GM23338 (cell line): Measurements from ENCODE around the gene STT3B. TPM values are rescaled to one million over a fixed set of nuclear protein-coding genes. Genes with fewer than 3 reads are reported as not detected.

ENCODE experiments used
- ATAC-seq: fragments of 200-7000 bp; cut with Tn5 transposase; 3 replicates; pipeline ENCODE4 v1.9.1; 2020
- DNase-seq: peaks from one replicate; pipeline ENCODE4 v3.0.0-alpha.2; 2015; ENCODE audit warnings: low spot score
- H2AFZ ChIP-seq: fragments of 200-600 bp; sonication (generic); 2 replicates; pipeline ENCODE4 v1.8.0; 2016; ENCODE audit warnings: antibody characterized with exemption, mild to moderate bottlenecking, moderate library complexity
- H3F3A ChIP-seq: fragments of 200-600 bp; sonication (generic); replicated peaks from 2 replicates; pipeline ENCODE4 v1.8.0; 2017; ENCODE audit warnings: antibody characterized with exemption, mixed run types, low read depth
- H3K27ac ChIP-seq: fragments of 200-600 bp; sonication (generic); 2 replicates; pipeline ENCODE4 v1.6.1; 2016; ENCODE audit warnings: low read depth
- H3K27me3 ChIP-seq: fragments of 200-600 bp; sonication (generic); 2 replicates; pipeline ENCODE4 v1.8.0; 2016; ENCODE audit warnings: mild to moderate bottlenecking, mixed run types, moderate library complexity; ENCODE audit not compliant: insufficient read depth
- H3K36me3 ChIP-seq: fragments of 200-600 bp; sonication (generic); 2 replicates; pipeline ENCODE4 v1.8.0; 2016; ENCODE audit warnings: mild to moderate bottlenecking; ENCODE audit not compliant: insufficient read depth
- H3K4me1 ChIP-seq: fragments of 200-600 bp; sonication (generic); 2 replicates; pipeline ENCODE4 v1.8.0; 2016; ENCODE audit warnings: mild to moderate bottlenecking, moderate library complexity; ENCODE audit not compliant: insufficient read depth
- H3K4me2 ChIP-seq: fragments of 200-600 bp; sonication (generic); 2 replicates; pipeline ENCODE4 v1.7.1; 2017; ENCODE audit warnings: mixed run types
- H3K4me3 ChIP-seq: fragments of 200-600 bp; sonication (generic); 2 replicates; pipeline ENCODE4 v1.6.1; 2016; ENCODE audit warnings: mixed run types
- H3K79me2 ChIP-seq: fragments of 200-600 bp; sonication (generic); replicated peaks from 2 replicates; pipeline ENCODE4 v1.8.0; 2017; ENCODE audit warnings: mild to moderate bottlenecking; ENCODE audit not compliant: insufficient read depth
- H3K9me2 ChIP-seq: fragments of 200-600 bp; sonication (generic); 2 replicates; pipeline ENCODE4 v1.8.0; 2017; ENCODE audit not compliant: insufficient read depth
- H4K20me1 ChIP-seq: fragments of 200-600 bp; sonication (generic); replicated peaks from 2 replicates; pipeline ENCODE4 v1.8.0; 2017; ENCODE audit warnings: mild to moderate bottlenecking; ENCODE audit not compliant: insufficient read depth
- H3K27ac Mint-ChIP-seq: 2 replicates; pipeline ENCODE4 v1.8.0; 2020; ENCODE audit warnings: inconsistent platforms, mild to moderate bottlenecking, moderate library complexity, mixed read lengths
- H3K27me3 Mint-ChIP-seq: 3 replicates; pipeline ENCODE4 v1.8.0; 2022; ENCODE audit warnings: low read depth, mild to moderate bottlenecking, moderate library complexity, mixed read lengths, inconsistent platforms; ENCODE audit not compliant: insufficient read depth, poor library complexity
- H3K36me3 Mint-ChIP-seq: 3 replicates; pipeline ENCODE4 v1.8.0; 2021; ENCODE audit warnings: low read depth, mild to moderate bottlenecking, inconsistent platforms, moderate library complexity, mixed read lengths
- H3K4me1 Mint-ChIP-seq: 3 replicates; pipeline ENCODE4 v1.8.0; 2020; ENCODE audit warnings: mild to moderate bottlenecking, inconsistent platforms, mixed read lengths
- H3K4me3 Mint-ChIP-seq: 3 replicates; pipeline ENCODE4 v1.8.0; 2021; ENCODE audit warnings: moderate library complexity, mild to moderate bottlenecking, inconsistent platforms, mixed read lengths
- H3K9me3 Mint-ChIP-seq: 3 replicates; pipeline ENCODE4 v1.8.0; 2020; ENCODE audit warnings: moderate library complexity, mild to moderate bottlenecking, inconsistent platforms, mixed read lengths
- CREB1 ChIP-seq: fragments of 250-450 bp; sonication (Bioruptor Pico); IDR thresholded peaks from 2 replicates; pipeline ENCODE4 v1.5.0; 2020; ENCODE audit warnings: low read depth, mild to moderate bottlenecking, moderate library complexity
- EZH2 ChIP-seq: fragments of 200-600 bp; sonication (generic); IDR thresholded peaks from one replicate; pipeline ENCODE4 v1.8.0; 2017; ENCODE audit warnings: antibody characterized with exemption, mild to moderate bottlenecking, low read depth; ENCODE audit not compliant: unreplicated experiment
- EZH2phosphoT487 ChIP-seq: fragments of 200-600 bp; sonication (generic); IDR thresholded peaks from one replicate; pipeline ENCODE4 v1.8.1; 2018; ENCODE audit warnings: antibody characterized with exemption; ENCODE audit not compliant: unreplicated experiment
- JUNB ChIP-seq: IDR thresholded peaks from one replicate; pipeline ENCODE4 v1.6.1; 2016; ENCODE audit warnings: antibody characterized with exemption; ENCODE audit not compliant: unreplicated experiment
- NANOG ChIP-seq: IDR thresholded peaks from 2 replicates; pipeline ENCODE4 v1.6.1; 2016; ENCODE audit warnings: antibody characterized with exemption, borderline replicate concordance
- POLR2AphosphoS5 ChIP-seq: IDR thresholded peaks from 2 replicates; pipeline ENCODE4 v1.6.1; 2016; ENCODE audit warnings: antibody characterized with exemption, low read depth
- STAT1 ChIP-seq: IDR thresholded peaks from one replicate; pipeline ENCODE4 v1.6.1; 2016; ENCODE audit warnings: antibody characterized with exemption; ENCODE audit not compliant: unreplicated experiment
- ZNF114 ChIP-seq: fragments of 250-450 bp; sonication (Bioruptor Pico); IDR thresholded peaks from 2 replicates; pipeline ENCODE4 v1.5.0; 2020; ENCODE audit warnings: mild to moderate bottlenecking, moderate library complexity
- ZNF331 ChIP-seq: fragments of 250-450 bp; sonication (Bioruptor Pico); IDR thresholded peaks from 2 replicates; pipeline ENCODE4 v1.5.0; 2020; ENCODE audit warnings: low read depth, mild to moderate bottlenecking, moderate library complexity
- polyA plus RNA-seq: library from polyadenylated mRNA; unstranded; fragments of >200 nt; fragmentation: Nextera tagmentation; extraction: Ambion mirVana; gene quantifications from 2 replicates; pipeline ENCODE4 v1.2.1, GENCODE V29; 2016
- total RNA-seq: library from RNA; depleted of rRNA; stranded (reverse); fragments of >200 nt; shearing (Covaris generic); gene quantifications from 2 replicates; pipeline ENCODE4 v1.2.3, GENCODE V29; 2014
- TF ChIP-seq, protein P1 (sequence below): IDR thresholded peaks from 2 replicates; pipeline ENCODE4 v1.6.1; 2016; ENCODE audit warnings: antibody characterized with exemption
- TF ChIP-seq, protein P2 (sequence below): IDR thresholded peaks from one replicate; pipeline ENCODE4 v1.6.1; 2018; ENCODE audit warnings: antibody characterized with exemption; ENCODE audit not compliant: unreplicated experiment
- TF ChIP-seq, protein P3 (sequence below), 2 experiments: fragments of 200-600 bp in 1 of 2; sonication (generic) in 1 of 2; conservative IDR thresholded peaks; 2 replicates each; pipeline versions ENCODE4 v1.5.1 to v1.6.1; 2016 to 2017; ENCODE audit warnings: antibody characterized with exemption in 2 of 2, low read depth in 2 of 2, mild to moderate bottlenecking in 2 of 2, moderate library complexity in 1 of 2
- TF ChIP-seq, protein P4 (sequence below): fragments of 250-450 bp; sonication (Bioruptor Pico); IDR thresholded peaks from 2 replicates; pipeline ENCODE4 v1.5.0; 2020; ENCODE audit warnings: mild to moderate bottlenecking, moderate library complexity

Gene STT3B
- total and polyA plus RNA-seq, 2 experiments from 2014 or later, result 44.1 to 167 TPM

DNA sequence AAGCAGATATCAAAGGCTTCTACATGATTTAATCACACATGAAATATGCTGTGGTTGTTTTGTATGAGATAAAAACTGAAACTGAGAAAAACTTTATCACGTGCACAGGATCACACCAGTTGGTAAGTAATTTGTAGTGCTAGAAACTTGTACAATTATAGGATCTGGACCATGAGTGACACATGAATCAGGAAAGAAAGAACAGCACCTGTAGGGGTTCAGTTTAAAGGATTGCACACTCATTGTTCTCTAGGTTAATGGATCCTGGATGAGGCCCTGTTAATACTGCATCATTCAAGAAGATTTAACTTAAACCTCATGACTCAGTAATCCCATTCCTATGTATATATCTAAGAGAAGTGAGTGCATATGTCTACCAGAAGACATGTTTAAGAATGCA lies 87.9 kb downstream of the STT3B start:
- no peaks in the 10 kb centered on the region for H3K9me3 Mint-ChIP-seq
- no peak overlapping the region for H3K4me2 ChIP-seq

More for the DNA sequence above, 87.9 kb downstream of the STT3B start:
- no peak overlapping the region for H2AFZ ChIP-seq
- H3K27ac ChIP-seq, result no peak overlapping the region
- no peaks in the 10 kb centered on the region for H3K27me3 ChIP-seq
- H3K27me3 Mint-ChIP-seq, result no peaks in the 10 kb centered on the region
- DNase-seq (no peak), ATAC-seq (no peak)
- no peak overlapping the region for H3K4me3 ChIP-seq
- H3K4me1 ChIP-seq, result peaks cover 38% of the 10 kb centered on the region
- no peak for TF ChIP-seq EZH2
- TF ChIP-seq POLR2AphosphoS5, result no peak
- TF ChIP-seq JUNB, result no peak
- TF ChIP-seq, protein P1, sequence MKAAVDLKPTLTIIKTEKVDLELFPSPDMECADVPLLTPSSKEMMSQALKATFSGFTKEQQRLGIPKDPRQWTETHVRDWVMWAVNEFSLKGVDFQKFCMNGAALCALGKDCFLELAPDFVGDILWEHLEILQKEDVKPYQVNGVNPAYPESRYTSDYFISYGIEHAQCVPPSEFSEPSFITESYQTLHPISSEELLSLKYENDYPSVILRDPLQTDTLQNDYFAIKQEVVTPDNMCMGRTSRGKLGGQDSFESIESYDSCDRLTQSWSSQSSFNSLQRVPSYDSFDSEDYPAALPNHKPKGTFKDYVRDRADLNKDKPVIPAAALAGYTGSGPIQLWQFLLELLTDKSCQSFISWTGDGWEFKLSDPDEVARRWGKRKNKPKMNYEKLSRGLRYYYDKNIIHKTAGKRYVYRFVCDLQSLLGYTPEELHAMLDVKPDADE, result no peak
- TF ChIP-seq, protein P2, sequence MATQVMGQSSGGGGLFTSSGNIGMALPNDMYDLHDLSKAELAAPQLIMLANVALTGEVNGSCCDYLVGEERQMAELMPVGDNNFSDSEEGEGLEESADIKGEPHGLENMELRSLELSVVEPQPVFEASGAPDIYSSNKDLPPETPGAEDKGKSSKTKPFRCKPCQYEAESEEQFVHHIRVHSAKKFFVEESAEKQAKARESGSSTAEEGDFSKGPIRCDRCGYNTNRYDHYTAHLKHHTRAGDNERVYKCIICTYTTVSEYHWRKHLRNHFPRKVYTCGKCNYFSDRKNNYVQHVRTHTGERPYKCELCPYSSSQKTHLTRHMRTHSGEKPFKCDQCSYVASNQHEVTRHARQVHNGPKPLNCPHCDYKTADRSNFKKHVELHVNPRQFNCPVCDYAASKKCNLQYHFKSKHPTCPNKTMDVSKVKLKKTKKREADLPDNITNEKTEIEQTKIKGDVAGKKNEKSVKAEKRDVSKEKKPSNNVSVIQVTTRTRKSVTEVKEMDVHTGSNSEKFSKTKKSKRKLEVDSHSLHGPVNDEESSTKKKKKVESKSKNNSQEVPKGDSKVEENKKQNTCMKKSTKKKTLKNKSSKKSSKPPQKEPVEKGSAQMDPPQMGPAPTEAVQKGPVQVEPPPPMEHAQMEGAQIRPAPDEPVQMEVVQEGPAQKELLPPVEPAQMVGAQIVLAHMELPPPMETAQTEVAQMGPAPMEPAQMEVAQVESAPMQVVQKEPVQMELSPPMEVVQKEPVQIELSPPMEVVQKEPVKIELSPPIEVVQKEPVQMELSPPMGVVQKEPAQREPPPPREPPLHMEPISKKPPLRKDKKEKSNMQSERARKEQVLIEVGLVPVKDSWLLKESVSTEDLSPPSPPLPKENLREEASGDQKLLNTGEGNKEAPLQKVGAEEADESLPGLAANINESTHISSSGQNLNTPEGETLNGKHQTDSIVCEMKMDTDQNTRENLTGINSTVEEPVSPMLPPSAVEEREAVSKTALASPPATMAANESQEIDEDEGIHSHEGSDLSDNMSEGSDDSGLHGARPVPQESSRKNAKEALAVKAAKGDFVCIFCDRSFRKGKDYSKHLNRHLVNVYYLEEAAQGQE, result no peak
- TF ChIP-seq EZH2phosphoT487, result no peak
- no peak for TF ChIP-seq STAT1
- TF ChIP-seq ZNF331, result no peak
- no peak for TF ChIP-seq NANOG
- TF ChIP-seq, protein P3, sequence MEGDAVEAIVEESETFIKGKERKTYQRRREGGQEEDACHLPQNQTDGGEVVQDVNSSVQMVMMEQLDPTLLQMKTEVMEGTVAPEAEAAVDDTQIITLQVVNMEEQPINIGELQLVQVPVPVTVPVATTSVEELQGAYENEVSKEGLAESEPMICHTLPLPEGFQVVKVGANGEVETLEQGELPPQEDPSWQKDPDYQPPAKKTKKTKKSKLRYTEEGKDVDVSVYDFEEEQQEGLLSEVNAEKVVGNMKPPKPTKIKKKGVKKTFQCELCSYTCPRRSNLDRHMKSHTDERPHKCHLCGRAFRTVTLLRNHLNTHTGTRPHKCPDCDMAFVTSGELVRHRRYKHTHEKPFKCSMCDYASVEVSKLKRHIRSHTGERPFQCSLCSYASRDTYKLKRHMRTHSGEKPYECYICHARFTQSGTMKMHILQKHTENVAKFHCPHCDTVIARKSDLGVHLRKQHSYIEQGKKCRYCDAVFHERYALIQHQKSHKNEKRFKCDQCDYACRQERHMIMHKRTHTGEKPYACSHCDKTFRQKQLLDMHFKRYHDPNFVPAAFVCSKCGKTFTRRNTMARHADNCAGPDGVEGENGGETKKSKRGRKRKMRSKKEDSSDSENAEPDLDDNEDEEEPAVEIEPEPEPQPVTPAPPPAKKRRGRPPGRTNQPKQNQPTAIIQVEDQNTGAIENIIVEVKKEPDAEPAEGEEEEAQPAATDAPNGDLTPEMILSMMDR (conservative IDR thresholded peaks at IDR 0.05; ENCODE audit: low read depth in 2 of 2), result no peak
- TF ChIP-seq, protein P4, sequence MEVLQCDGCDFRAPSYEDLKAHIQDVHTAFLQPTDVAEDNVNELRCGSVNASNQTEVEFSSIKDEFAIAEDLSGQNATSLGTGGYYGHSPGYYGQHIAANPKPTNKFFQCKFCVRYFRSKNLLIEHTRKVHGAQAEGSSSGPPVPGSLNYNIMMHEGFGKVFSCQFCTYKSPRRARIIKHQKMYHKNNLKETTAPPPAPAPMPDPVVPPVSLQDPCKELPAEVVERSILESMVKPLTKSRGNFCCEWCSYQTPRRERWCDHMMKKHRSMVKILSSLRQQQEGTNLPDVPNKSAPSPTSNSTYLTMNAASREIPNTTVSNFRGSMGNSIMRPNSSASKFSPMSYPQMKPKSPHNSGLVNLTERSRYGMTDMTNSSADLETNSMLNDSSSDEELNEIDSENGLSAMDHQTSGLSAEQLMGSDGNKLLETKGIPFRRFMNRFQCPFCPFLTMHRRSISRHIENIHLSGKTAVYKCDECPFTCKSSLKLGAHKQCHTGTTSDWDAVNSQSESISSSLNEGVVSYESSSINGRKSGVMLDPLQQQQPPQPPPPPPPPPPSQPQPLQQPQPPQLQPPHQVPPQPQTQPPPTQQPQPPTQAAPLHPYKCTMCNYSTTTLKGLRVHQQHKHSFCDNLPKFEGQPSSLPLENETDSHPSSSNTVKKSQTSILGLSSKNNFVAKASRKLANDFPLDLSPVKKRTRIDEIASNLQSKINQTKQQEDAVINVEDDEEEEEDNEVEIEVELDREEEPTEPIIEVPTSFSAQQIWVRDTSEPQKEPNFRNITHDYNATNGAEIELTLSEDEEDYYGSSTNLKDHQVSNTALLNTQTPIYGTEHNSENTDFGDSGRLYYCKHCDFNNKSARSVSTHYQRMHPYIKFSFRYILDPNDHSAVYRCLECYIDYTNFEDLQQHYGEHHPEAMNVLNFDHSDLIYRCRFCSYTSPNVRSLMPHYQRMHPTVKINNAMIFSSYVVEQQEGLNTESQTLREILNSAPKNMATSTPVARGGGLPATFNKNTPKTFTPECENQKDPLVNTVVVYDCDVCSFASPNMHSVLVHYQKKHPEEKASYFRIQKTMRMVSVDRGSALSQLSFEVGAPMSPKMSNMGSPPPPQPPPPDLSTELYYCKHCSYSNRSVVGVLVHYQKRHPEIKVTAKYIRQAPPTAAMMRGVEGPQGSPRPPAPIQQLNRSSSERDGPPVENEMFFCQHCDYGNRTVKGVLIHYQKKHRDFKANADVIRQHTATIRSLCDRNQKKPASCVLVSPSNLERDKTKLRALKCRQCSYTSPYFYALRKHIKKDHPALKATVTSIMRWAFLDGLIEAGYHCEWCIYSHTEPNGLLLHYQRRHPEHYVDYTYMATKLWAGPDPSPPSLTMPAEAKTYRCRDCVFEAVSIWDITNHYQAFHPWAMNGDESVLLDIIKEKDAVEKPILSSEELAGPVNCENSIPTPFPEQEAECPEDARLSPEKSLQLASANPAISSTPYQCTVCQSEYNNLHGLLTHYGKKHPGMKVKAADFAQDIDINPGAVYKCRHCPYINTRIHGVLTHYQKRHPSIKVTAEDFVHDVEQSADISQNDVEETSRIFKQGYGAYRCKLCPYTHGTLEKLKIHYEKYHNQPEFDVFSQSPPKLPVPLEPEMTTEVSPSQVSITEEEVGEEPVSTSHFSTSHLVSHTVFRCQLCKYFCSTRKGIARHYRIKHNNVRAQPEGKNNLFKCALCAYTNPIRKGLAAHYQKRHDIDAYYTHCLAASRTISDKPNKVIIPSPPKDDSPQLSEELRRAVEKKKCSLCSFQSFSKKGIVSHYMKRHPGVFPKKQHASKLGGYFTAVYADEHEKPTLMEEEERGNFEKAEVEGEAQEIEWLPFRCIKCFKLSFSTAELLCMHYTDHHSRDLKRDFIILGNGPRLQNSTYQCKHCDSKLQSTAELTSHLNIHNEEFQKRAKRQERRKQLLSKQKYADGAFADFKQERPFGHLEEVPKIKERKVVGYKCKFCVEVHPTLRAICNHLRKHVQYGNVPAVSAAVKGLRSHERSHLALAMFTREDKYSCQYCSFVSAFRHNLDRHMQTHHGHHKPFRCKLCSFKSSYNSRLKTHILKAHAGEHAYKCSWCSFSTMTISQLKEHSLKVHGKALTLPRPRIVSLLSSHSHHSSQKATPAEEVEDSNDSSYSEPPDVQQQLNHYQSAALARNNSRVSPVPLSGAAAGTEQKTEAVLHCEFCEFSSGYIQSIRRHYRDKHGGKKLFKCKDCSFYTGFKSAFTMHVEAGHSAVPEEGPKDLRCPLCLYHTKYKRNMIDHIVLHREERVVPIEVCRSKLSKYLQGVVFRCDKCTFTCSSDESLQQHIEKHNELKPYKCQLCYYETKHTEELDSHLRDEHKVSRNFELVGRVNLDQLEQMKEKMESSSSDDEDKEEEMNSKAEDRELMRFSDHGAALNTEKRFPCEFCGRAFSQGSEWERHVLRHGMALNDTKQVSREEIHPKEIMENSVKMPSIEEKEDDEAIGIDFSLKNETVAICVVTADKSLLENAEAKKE (CRISPR knock-in tag), result no peak
- no peak for TF ChIP-seq CREB1 (CRISPR knock-in tag)
- no peak for TF ChIP-seq ZNF114 (CRISPR knock-in tag)
- H4K20me1 ChIP-seq, result no peaks in the 10 kb centered on the region
- no peak overlapping the region for H3K4me3 Mint-ChIP-seq
- no peaks in the 10 kb centered on the region; the same call in 1 of the 2 replicates for H3K36me3 ChIP-seq
- peaks cover 31% of the 10 kb centered on the region for H3K4me1 Mint-ChIP-seq
- 0 out of 2 replicates have a peak, but pooled peaks cover 6% of the 10 kb centered on the region for H3K79me2 ChIP-seq
- no peak overlapping the region for H3K27ac Mint-ChIP-seq
- H3K9me2 ChIP-seq, result no peaks in the 10 kb centered on the region
- peaks cover 3% of the 10 kb centered on the region; the same call in 2 of the 3 replicates for H3K36me3 Mint-ChIP-seq
- H3F3A ChIP-seq, result no peaks in the 10 kb centered on the region
